HUES48 (cell line): ENCODE data around the gene NDUFV2.
"Not testable (repeated sequence)": the region's sequence is repeated elsewhere in the genome, so short reads cannot be mapped to it uniquely, and the experiment has no call there.

Experiments
- H3K27ac ChIP-seq: one replicate; pipeline ENCODE4 v1.7.0; 2013; ENCODE audit warnings: low read depth, low read length, inconsistent platforms
- H3K27me3 ChIP-seq: 2 replicates; pipeline ENCODE4 v1.6.1; 2013; ENCODE audit warnings: mild to moderate bottlenecking, low read length; ENCODE audit not compliant: control insufficient read depth, insufficient read depth
- H3K36me3 ChIP-seq: 2 replicates; pipeline ENCODE4 v1.6.1; 2013; ENCODE audit warnings: low read length; ENCODE audit not compliant: control insufficient read depth, insufficient read depth
- H3K4me1 ChIP-seq: 2 replicates; pipeline ENCODE4 v1.6.1; 2013; ENCODE audit warnings: mild to moderate bottlenecking, low read length; ENCODE audit not compliant: control insufficient read depth, insufficient read depth
- H3K4me3 ChIP-seq: 2 replicates; pipeline ENCODE4 v1.5.1; 2013; ENCODE audit warnings: mild to moderate bottlenecking, low read depth, low read length
- H3K9ac ChIP-seq: 2 replicates; pipeline ENCODE4 v1.6.1; 2013; ENCODE audit warnings: mild to moderate bottlenecking, low read depth, low read length, moderate library complexity
- H3K9me3 ChIP-seq: 2 replicates; pipeline ENCODE4 v1.6.1; 2013; ENCODE audit warnings: low read length; ENCODE audit not compliant: control insufficient read depth, insufficient read depth

The NDUFV2 gene

DNA sequence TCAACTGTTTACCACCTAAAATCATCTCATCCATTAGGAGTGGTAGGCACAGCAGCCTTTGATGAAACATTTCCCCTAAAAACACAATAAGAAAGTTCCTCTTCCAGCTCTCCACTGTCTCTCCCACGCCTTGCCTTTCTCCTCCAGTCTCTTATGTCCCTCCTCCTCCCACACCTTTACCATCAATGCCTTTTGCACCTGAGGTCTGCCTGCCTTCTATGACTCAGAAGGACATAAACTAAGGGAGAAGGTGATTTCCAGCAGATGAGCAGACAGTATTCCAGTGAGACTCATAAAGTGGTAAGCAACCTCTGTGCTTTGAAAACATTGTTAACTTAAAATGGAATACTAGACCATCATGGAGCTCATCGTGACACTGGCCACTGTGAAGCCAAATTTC is 34.2 kb upstream of the NDUFV2 start:
- H3K36me3 ChIP-seq = no peaks in the 10 kb centered on the region
- H3K4me1 ChIP-seq = no peaks in the 10 kb centered on the region
- H3K27me3 ChIP-seq = no peaks in the 10 kb centered on the region
- no peaks in the 10 kb centered on the region for H3K9me3 ChIP-seq
- H3K9ac ChIP-seq = no peak overlapping the region
- H3K27ac ChIP-seq = no peak overlapping the region
- H3K4me3 ChIP-seq = no peak overlapping the region

- no peaks in the 10 kb centered on the region for H3K27me3 ChIP-seq
- H3K4me1 ChIP-seq = no peaks in the 10 kb centered on the region; the same call in 1 of the 2 replicates
- no peaks in the 10 kb centered on the region for H3K9me3 ChIP-seq
- H3K36me3 ChIP-seq = no peaks in the 10 kb centered on the region
- H3K9ac ChIP-seq = no peak overlapping the region
- H3K4me3 ChIP-seq = no peak overlapping the region
- no peak overlapping the region for H3K27ac ChIP-seq
These were observed 32.9 kb upstream of the NDUFV2 start for GRCh38 chr18:9069601-9070000.

- H3K36me3 ChIP-seq = no peaks in the 10 kb centered on the region
- no peaks in the 10 kb centered on the region for H3K9me3 ChIP-seq
- H3K4me3 ChIP-seq = no peak overlapping the region
- H3K27ac ChIP-seq = no peak overlapping the region
- no peaks in the 10 kb centered on the region; the same call in 1 of the 2 replicates for H3K4me1 ChIP-seq
- no peak overlapping the region for H3K9ac ChIP-seq
- H3K27me3 ChIP-seq = no peaks in the 10 kb centered on the region
These were observed 32.3 kb upstream of the NDUFV2 start for GRCh38 chr18:9070212-9070611.

GRCh38 chr18:9079818-9080528 is 22.5 kb upstream of the NDUFV2 start:
- H3K4me1 ChIP-seq = no peaks in the 10 kb centered on the region
- H3K9ac ChIP-seq = no peak overlapping the region
- H3K27ac ChIP-seq = no peak overlapping the region
- H3K4me3 ChIP-seq = no peak overlapping the region
- H3K36me3 ChIP-seq = no peaks in the 10 kb centered on the region
- no peaks in the 10 kb centered on the region for H3K9me3 ChIP-seq
- H3K27me3 ChIP-seq = no peaks in the 10 kb centered on the region

DNA sequence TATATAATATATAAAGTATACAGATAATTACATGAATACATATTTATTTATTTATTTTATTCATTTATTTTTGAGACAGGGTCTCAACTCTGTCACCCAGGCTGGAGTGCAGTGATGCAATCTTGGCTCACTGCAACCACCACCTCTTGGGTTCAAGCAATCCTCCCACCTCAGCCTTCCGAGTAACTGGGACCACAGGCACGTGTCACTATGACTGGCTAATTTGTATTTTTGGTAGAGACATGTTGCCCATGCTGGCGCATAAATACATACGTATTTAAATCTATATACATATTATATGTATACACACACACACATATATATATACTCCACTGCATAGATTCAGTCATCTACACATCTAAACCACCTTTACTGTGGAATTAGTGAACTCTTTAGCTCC is 20.6 kb upstream of the NDUFV2 start:
- H3K9ac ChIP-seq = no peak overlapping the region
- H3K27ac ChIP-seq = no peak overlapping the region
- no peaks in the 10 kb centered on the region for H3K27me3 ChIP-seq
- no peak overlapping the region for H3K4me3 ChIP-seq
- H3K9me3 ChIP-seq = no peaks in the 10 kb centered on the region
- H3K4me1 ChIP-seq = no peaks in the 10 kb centered on the region
- no peaks in the 10 kb centered on the region for H3K36me3 ChIP-seq

DNA sequence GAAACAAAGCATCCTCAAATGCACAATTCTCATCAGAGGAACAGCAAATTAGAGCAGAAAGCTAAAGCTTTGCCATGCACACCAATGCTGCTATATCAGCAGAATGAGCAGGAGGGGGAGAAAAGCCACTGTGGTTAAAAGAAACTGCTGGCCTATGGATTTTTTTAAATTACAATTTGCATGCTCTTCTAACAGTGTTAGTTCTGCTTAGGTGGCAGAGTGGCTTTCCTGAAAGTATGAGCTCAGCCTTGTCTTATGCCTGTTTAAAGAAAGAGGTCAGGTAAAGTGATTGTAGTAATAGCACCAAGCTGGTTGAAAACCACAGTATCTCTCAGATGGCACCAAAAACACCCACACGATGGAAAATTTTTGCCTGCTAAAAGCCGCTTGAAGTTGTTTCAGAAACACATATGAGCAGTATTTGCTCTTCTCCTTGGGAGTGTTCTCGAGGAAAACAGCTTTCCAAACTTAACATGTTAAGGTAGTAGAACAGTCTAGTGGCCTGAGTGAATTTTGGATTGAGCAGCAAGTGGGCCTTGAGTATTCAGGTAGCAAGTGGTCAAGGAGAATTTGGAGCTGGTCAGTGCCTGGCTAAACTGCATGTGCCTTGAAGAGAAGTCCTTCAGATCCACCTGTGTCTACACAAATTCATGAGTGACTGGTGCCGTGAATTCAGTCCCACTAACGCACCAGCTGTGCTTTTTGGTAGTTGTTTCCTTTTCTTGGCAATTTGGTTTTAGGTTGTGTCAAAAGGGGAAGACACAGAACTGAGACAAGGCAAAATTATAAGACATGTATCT is 19.6 kb upstream of the NDUFV2 start:
- Histone ChIP-seq H3K9me3 (no peaks in the 10 kb centered on the region), H3K27me3 (no peaks in the 10 kb centered on the region), H3K27ac (no peak overlapping the region), H3K4me3 (no peak overlapping the region), H3K4me1 (no peaks in the 10 kb centered on the region), H3K36me3 (no peaks in the 10 kb centered on the region), H3K9ac (no peak overlapping the region)

DNA sequence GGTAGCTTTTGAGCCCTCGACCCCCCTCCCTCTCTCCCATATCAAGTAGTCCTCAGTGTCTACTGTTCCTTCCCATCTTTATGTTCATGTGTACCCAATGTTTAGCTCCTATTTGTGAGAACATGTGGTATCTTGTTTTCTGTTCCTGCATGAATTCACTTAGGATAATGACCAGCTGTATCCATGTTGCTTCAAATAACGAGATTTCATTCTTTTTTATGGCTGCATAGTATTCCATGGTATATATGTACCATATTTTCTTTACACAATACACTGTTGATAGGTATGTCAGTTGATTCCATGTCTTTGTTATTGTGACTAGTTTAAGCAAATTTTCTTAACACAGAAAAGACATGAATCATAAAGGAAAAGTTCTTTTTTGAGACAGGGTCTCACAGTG is 16.5 kb upstream of the NDUFV2 start:
- Histone ChIP-seq H3K9ac (no peak overlapping the region), H3K27ac (no peak overlapping the region), H3K27me3 (no peaks in the 10 kb centered on the region), H3K36me3 (no peaks in the 10 kb centered on the region), H3K4me1 (no peaks in the 10 kb centered on the region), H3K9me3 (no peaks in the 10 kb centered on the region), H3K4me3 (no peak overlapping the region)

DNA sequence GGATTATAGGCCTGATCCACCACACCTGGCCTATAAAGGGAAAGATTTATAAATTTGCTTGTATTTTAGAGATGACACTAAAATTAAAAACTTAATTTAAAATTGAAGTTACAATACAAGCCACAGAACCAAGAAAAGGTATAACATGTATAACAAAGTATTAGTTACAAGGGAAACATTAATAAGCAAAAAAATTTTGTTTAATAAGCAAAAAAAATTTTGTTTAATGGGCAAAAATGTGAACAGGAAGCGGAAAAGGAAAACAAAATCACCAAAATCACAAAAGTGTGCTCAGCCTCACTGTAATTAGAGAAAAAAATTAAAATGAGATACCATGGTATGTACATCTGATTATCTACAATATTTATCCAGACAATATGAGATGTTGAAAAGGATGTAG is 15.9 kb upstream of the NDUFV2 start:
- H3K9ac ChIP-seq = no peak overlapping the region
- no peaks in the 10 kb centered on the region for H3K27me3 ChIP-seq
- H3K27ac ChIP-seq = no peak overlapping the region
- no peaks in the 10 kb centered on the region for H3K4me1 ChIP-seq
- H3K4me3 ChIP-seq = no peak overlapping the region
- no peaks in the 10 kb centered on the region for H3K36me3 ChIP-seq
- H3K9me3 ChIP-seq = no peaks in the 10 kb centered on the region

DNA sequence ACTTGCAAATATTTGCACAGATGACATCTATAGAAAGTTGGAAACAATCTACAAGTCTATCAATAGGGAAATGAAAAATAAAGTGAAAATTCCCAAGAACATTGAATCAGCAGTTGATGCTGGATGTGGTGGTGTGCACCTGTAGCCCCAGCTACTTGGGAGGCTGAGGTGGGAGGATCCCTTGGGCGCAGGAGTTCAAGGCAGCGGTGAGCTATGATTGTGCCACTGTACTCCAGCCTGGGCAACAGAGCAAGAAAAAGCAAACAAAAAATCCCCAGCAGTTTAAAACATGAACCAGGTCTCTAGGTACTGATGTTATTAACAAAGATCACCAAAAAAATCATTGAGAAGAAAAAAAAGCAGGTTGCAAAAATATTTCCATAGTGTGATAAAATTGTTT is 15.4 kb upstream of the NDUFV2 start:
- Histone ChIP-seq H3K4me1 (no peaks in the 10 kb centered on the region), H3K27me3 (no peaks in the 10 kb centered on the region), H3K27ac (no peak overlapping the region), H3K9me3 (no peaks in the 10 kb centered on the region), H3K36me3 (no peaks in the 10 kb centered on the region), H3K4me3 (no peak overlapping the region), H3K9ac (no peak overlapping the region)

GRCh38 chr18:9088252-9088651 is 14.2 kb upstream of the NDUFV2 start:
- H3K36me3 ChIP-seq = no peaks in the 10 kb centered on the region
- no peak overlapping the region for H3K27ac ChIP-seq
- no peaks in the 10 kb centered on the region for H3K9me3 ChIP-seq
- no peak overlapping the region for H3K9ac ChIP-seq
- H3K4me3 ChIP-seq = no peak overlapping the region
- H3K4me1 ChIP-seq = no peaks in the 10 kb centered on the region
- H3K27me3 ChIP-seq = no peaks in the 10 kb centered on the region

- H3K9ac ChIP-seq, H3K27me3 ChIP-seq, H3K4me3 ChIP-seq, H3K9me3 ChIP-seq, H3K27ac ChIP-seq, H3K36me3 ChIP-seq, H3K4me1 ChIP-seq: not testable (repeated sequence)
These were observed 13.8 kb upstream of the NDUFV2 start for GRCh38 chr18:9088727-9089126.
